HG03066 (cell line): Measurements from ENCODE around the gene DUT.

ENCODE experiments used
- ATAC-seq: cut with Tn5 transposase; IDR thresholded peaks from one replicate; pipeline ENCODE4 v1.9.1; 2021; ENCODE audit warnings: low read depth; ENCODE audit not compliant: unreplicated experiment

DUT gene

GRCh38 chr15:48330855-48331795 lies at the start of gene DUT:
TSS of gene DUT (plus strand) at chr15:48331429. CDS start at chr15:48331516, 87 bp downstream.
- peak; percentile 83 for ATAC-seq

GRCh38 chr15:48281674-48282073 lies 49.6 kb upstream of the DUT start:
- ATAC-seq = no peak

GRCh38 chr15:48282216-48282615 lies 49.0 kb upstream of the DUT start:
- no peak for ATAC-seq

- no peak for ATAC-seq
These were observed 47.7 kb upstream of the DUT start for GRCh38 chr15:48283396-48284145.

- ATAC-seq = peak; percentile 79
These were observed 45.7 kb upstream of the DUT start for GRCh38 chr15:48285329-48286214.

- no peak for ATAC-seq
These were observed 41.6 kb upstream of the DUT start for GRCh38 chr15:48289628-48290027.

- no peak for ATAC-seq
These were observed 38.8 kb upstream of the DUT start for GRCh38 chr15:48292458-48292857.

GRCh38 chr15:48297668-48298067 lies 33.6 kb upstream of the DUT start:
- ATAC-seq = no peak

- ATAC-seq = no peak
These were observed 32.3 kb upstream of the DUT start for GRCh38 chr15:48298914-48299313.

- no peak for ATAC-seq
These were observed 31.2 kb upstream of the DUT start for GRCh38 chr15:48300038-48300437.

- no peak for ATAC-seq
These were observed 26.8 kb upstream of the DUT start for GRCh38 chr15:48304398-48304797.

GRCh38 chr15:48306639-48307038 lies 24.6 kb upstream of the DUT start:
- no peak for ATAC-seq

- no peak for ATAC-seq
These were observed 23.6 kb upstream of the DUT start for GRCh38 chr15:48307586-48307985.

GRCh38 chr15:48309740-48310139 lies 21.5 kb upstream of the DUT start:
- no peak for ATAC-seq

GRCh38 chr15:48313216-48313615 lies 18.0 kb upstream of the DUT start:
- no peak for ATAC-seq

GRCh38 chr15:48315041-48315440 lies 16.2 kb upstream of the DUT start:
- no peak for ATAC-seq

- no peak for ATAC-seq
These were observed 14.0 kb upstream of the DUT start for GRCh38 chr15:48317221-48317620.

GRCh38 chr15:48318131-48318530 lies 13.1 kb upstream of the DUT start:
- ATAC-seq = no peak

- no peak for ATAC-seq
These were observed 7.9 kb upstream of the DUT start for GRCh38 chr15:48323294-48323693.

- no peak for ATAC-seq
These were observed 6.3 kb upstream of the DUT start for GRCh38 chr15:48324949-48325348.

- ATAC-seq = no peak
These were observed 5.8 kb upstream of the DUT start for GRCh38 chr15:48325400-48325799.
